ENCODE results near the gene SIRT7.

Gene SIRT7

GRCh38 chr17:81885454-81885853 is 32.5 kb downstream of the SIRT7 start:
- DNase-seq: no peak

- DNase-seq: no peak
Measured at GRCh38 chr17:81884968-81885367, 33.0 kb downstream of the SIRT7 start.

GRCh38 chr17:81884520-81884919 is 33.5 kb downstream of the SIRT7 start:
- DNase-seq: no peak

GRCh38 chr17:81879121-81879520 is 38.9 kb downstream of the SIRT7 start:
- no peak for DNase-seq

GRCh38 chr17:81878294-81878693 is 39.7 kb downstream of the SIRT7 start:
- no peak for DNase-seq

GRCh38 chr17:81877569-81877968 is 40.4 kb downstream of the SIRT7 start:
- DNase-seq: no peak

- peak; percentile 92 for DNase-seq
Measured at GRCh38 chr17:81871387-81872230, 46.4 kb downstream of the SIRT7 start.

GRCh38 chr17:81870981-81871386 is 47.0 kb downstream of the SIRT7 start, which contains the start of gene ARHGDIA:
ARHGDIA (minus strand) TSS chr17:81871337; CDS start chr17:81869930, 1,407 bp downstream.
- DNase-seq: no peak

GRCh38 chr17:81870131-81870980 is 47.6 kb downstream of the SIRT7 start:
- DNase-seq: peak; percentile 67

- no peak for DNase-seq
Measured at GRCh38 chr17:81869221-81870130, 48.5 kb downstream of the SIRT7 start.

GRCh38 chr17:81868674-81869220 is 49.2 kb downstream of the SIRT7 start:
- DNase-seq: peak; percentile 26

GRCh38 chr17:81867991-81868673 is 49.8 kb downstream of the SIRT7 start:
- DNase-seq: peak; percentile 53

- DNase-seq: peak; percentile 64
Measured at GRCh38 chr17:81867170-81867990, 50.6 kb downstream of the SIRT7 start.

GRCh38 chr17:81866440-81867169 is 51.4 kb downstream of the SIRT7 start:
- DNase-seq: peak; percentile 35

- no peak for DNase-seq
Measured at GRCh38 chr17:81865733-81866439, 52.1 kb downstream of the SIRT7 start.

- no peak for DNase-seq
Measured at GRCh38 chr17:81865358-81865732, 52.6 kb downstream of the SIRT7 start.

- no peak for DNase-seq
Measured at GRCh38 chr17:81863833-81864768, 53.9 kb downstream of the SIRT7 start.

- no peak for DNase-seq
Measured at GRCh38 chr17:81863123-81863675, 54.8 kb downstream of the SIRT7 start.

Data from OCI-M1 (cell line).